Measurements from ENCODE around the gene MMP7. TPM values are rescaled to one million over a fixed set of nuclear protein-coding genes. Genes with fewer than 3 reads are reported as not detected.

MMP7 gene
- total and polyA plus RNA-seq, 7 experiments from 2014 or later: not detected

DNA sequence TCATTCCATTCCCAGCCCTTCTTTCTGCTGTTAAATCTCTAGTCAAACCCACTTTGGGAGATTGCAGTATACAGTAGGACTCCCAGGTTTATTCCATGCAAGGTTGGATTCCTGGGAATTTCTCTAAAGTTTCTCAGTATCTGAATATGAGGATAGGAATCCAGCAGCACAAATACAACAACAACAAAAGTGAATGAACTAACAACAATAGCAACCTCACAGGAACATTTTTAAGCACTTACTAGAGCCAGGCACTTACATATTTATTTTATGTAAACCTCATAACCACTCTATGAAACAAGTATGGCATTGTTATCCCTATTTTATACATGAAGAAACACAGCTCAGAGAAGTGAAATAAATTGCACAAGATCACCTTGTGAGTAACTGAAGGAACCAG, 1.9 kb downstream of the MMP7 start:
- POLR2A ChIA-PET: no interaction called here
- no peak for DNase-seq
- H3K9me3 Mint-ChIP-seq: no peaks in the 10 kb centered on the region
- CTCF ChIA-PET: no interaction called here
- no peaks in the 10 kb centered on the region for H3K36me3 Mint-ChIP-seq
- H3K27me3 Mint-ChIP-seq: peaks cover 0 to 4% (median 0%) of the 10 kb centered on the region in 5 donors
- Histone ChIP-seq H3K9me3 (ENCODE audit: control insufficient read depth in 2 of 3, low read length in 3 of 3) (no peaks in the 10 kb centered on the region), H3K4me1 (ENCODE audit: control insufficient read depth in 2 of 2, insufficient read depth in 2 of 2, low read length in 2 of 2) (no peaks in the 10 kb centered on the region), H3K27ac (ENCODE audit: low read depth, low read length) (no peak overlapping the region), H3K36me3 (ENCODE audit: control insufficient read depth in 2 of 3, insufficient read depth in 3 of 3, low read length in 3 of 3) (no peaks in the 10 kb centered on the region), H3K27me3 (ENCODE audit: control insufficient read depth in 2 of 2, insufficient read depth in 2 of 2, low read length in 2 of 2) (no peaks in the 10 kb centered on the region), H3K4me3 (ENCODE audit: low read length) (no peak overlapping the region)
- H3K4me3 Mint-ChIP-seq: no peak overlapping the region
- intact Hi-C loops (cut with micrococcal nuclease): no loop called here
- no peak overlapping the region for H3K27ac Mint-ChIP-seq
- ATAC-seq: no peak
- peaks cover 0 to 5% (median 0%) of the 10 kb centered on the region in 7 donors for H3K4me1 Mint-ChIP-seq

DNA sequence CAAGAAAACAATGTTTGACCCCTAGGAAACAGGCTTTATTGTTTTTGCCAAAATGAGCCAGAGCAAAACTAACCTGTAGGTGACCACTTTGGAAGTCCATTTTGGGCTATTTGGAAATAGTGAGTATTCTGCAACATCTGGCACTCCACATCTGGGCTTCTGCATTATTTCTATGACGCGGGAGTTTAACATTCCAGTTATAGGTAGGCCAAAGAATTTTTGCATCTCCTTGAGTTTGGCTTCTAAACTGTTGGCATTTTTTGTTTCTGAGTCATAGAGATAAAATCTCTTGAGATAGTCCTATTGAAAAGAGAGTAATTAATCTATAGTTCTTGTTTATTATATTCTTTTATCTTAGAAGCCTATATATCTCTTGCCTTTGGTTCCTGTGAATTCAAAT, 2.9 kb downstream of the MMP7 start:
- Histone ChIP-seq H3K36me3 (ENCODE audit: control insufficient read depth in 2 of 3, insufficient read depth in 3 of 3, low read length in 3 of 3) (no peaks in the 10 kb centered on the region), H3K27me3 (ENCODE audit: control insufficient read depth in 2 of 2, insufficient read depth in 2 of 2, low read length in 2 of 2) (no peaks in the 10 kb centered on the region), H3K9me3 (ENCODE audit: control insufficient read depth in 2 of 3, low read length in 3 of 3) (no peaks in the 10 kb centered on the region), H3K4me1 (ENCODE audit: control insufficient read depth in 2 of 2, insufficient read depth in 2 of 2, low read length in 2 of 2) (no peaks in the 10 kb centered on the region), H3K4me3 (ENCODE audit: low read length) (no peak overlapping the region), H3K27ac (ENCODE audit: low read depth, low read length) (no peak overlapping the region)
- no peak for DNase-seq
- no peak overlapping the region for H3K4me3 Mint-ChIP-seq
- H3K4me1 Mint-ChIP-seq: peaks cover 0 to 6% (median 0%) of the 10 kb centered on the region in 7 donors
- CTCF ChIA-PET: no interaction called here
- POLR2A ChIA-PET: no interaction called here
- no peaks in the 10 kb centered on the region for H3K9me3 Mint-ChIP-seq
- peaks cover 0 to 6% (median under 1%) of the 10 kb centered on the region in 5 donors for H3K27me3 Mint-ChIP-seq
- intact Hi-C loops (cut with micrococcal nuclease): no loop called here
- H3K27ac Mint-ChIP-seq: no peak overlapping the region
- ATAC-seq: no peak
- no peaks in the 10 kb centered on the region for H3K36me3 Mint-ChIP-seq

DNA sequence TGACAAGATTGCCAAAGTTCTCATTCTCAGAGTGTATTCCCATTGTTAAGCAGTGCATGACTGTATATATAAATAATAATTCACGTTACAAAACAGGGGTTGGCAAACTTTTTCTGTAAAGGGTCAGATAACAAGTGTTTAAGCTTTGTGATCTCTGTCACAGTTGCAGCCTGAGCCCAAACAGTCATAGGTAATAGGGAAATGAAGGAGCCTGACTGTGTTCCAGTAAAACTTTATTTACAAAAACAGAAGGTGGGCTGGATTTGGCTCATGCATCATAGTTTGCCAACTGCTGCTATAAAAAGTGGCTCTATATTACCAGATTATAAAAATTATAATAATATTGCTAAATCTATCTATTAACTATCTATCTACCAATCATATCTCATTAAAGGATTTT, 3.5 kb downstream of the MMP7 start:
- intact Hi-C loops (cut with micrococcal nuclease): no loop called here
- CTCF ChIA-PET: no interaction called here
- no peaks in the 10 kb centered on the region for H3K27me3 ChIP-seq (ENCODE audit: control insufficient read depth in 2 of 2, insufficient read depth in 2 of 2, low read length in 2 of 2)
- H3K4me1 Mint-ChIP-seq: peaks cover 0 to 11% (median 0%) of the 10 kb centered on the region in 7 donors
- no peak for DNase-seq
- H3K36me3 Mint-ChIP-seq: no peaks in the 10 kb centered on the region
- H3K9me3 ChIP-seq (ENCODE audit: control insufficient read depth in 2 of 3, low read length in 3 of 3): no peaks in the 10 kb centered on the region
- no peaks in the 10 kb centered on the region for H3K9me3 Mint-ChIP-seq
- POLR2A ChIA-PET: no interaction called here
- no peaks in the 10 kb centered on the region for H3K4me1 ChIP-seq (ENCODE audit: control insufficient read depth in 2 of 2, insufficient read depth in 2 of 2, low read length in 2 of 2)
- no peaks in the 10 kb centered on the region for H3K36me3 ChIP-seq (ENCODE audit: control insufficient read depth in 2 of 3, insufficient read depth in 3 of 3, low read length in 3 of 3)
- no peak overlapping the region for H3K4me3 Mint-ChIP-seq
- no peak overlapping the region for H3K4me3 ChIP-seq (ENCODE audit: low read length)
- H3K27ac ChIP-seq (ENCODE audit: low read depth, low read length): no peak overlapping the region
- no peak overlapping the region for H3K27ac Mint-ChIP-seq
- no peak for ATAC-seq
- H3K27me3 Mint-ChIP-seq: peaks cover 0 to 12% (median 7%) of the 10 kb centered on the region in 5 donors

- CTCF ChIA-PET: no interaction called here
- H3K4me3 ChIP-seq (ENCODE audit: low read length): no peak overlapping the region
- no peaks in the 10 kb centered on the region for H3K27me3 ChIP-seq (ENCODE audit: control insufficient read depth in 2 of 2, insufficient read depth in 2 of 2, low read length in 2 of 2)
- H3K9me3 ChIP-seq (ENCODE audit: control insufficient read depth in 2 of 3, low read length in 3 of 3): no peaks in the 10 kb centered on the region
- POLR2A ChIA-PET: interaction anchor here (0.5 kb wide), 1 partner anchor 127 kb away, joined by 3 read pairs; no protein-coding TSS in a partner anchor
- intact Hi-C loops (cut with micrococcal nuclease): no loop called here
- no peaks in the 10 kb centered on the region for H3K36me3 ChIP-seq (ENCODE audit: control insufficient read depth in 2 of 3, insufficient read depth in 3 of 3, low read length in 3 of 3)
- Mint-ChIP-seq H3K4me3 (no peak overlapping the region), H3K27me3 (peaks cover 5 to 25% (median 23%) of the 10 kb centered on the region in 5 donors), H3K27ac (no peak overlapping the region), H3K36me3 (peaks cover 0 to 3% (median 0%) of the 10 kb centered on the region in 5 donors), H3K4me1 (peaks cover 0 to 7% (median 0%) of the 10 kb centered on the region in 7 donors), H3K9me3 (no peaks in the 10 kb centered on the region)
- H3K4me1 ChIP-seq (ENCODE audit: control insufficient read depth in 2 of 2, insufficient read depth in 2 of 2, low read length in 2 of 2): no peaks in the 10 kb centered on the region
- DNase-seq: no peak
- no peak overlapping the region for H3K27ac ChIP-seq (ENCODE audit: low read depth, low read length)
- ATAC-seq: no peak
Measured at GRCh38 chr11:102523887-102524286, 6.7 kb downstream of the MMP7 start.

- Mint-ChIP-seq H3K27me3 (peaks cover 5 to 25% (median 23%) of the 10 kb centered on the region in 5 donors), H3K4me1 (peaks cover 0 to 7% (median 0%) of the 10 kb centered on the region in 7 donors), H3K36me3 (peaks cover 0 to 3% (median 0%) of the 10 kb centered on the region in 5 donors), H3K4me3 (no peak overlapping the region), H3K9me3 (no peaks in the 10 kb centered on the region), H3K27ac (no peak overlapping the region)
- Histone ChIP-seq H3K4me1 (ENCODE audit: control insufficient read depth in 2 of 2, insufficient read depth in 2 of 2, low read length in 2 of 2) (no peaks in the 10 kb centered on the region), H3K9me3 (ENCODE audit: control insufficient read depth in 2 of 3, low read length in 3 of 3) (no peaks in the 10 kb centered on the region), H3K27ac (ENCODE audit: low read depth, low read length) (no peak overlapping the region), H3K27me3 (ENCODE audit: control insufficient read depth in 2 of 2, insufficient read depth in 2 of 2, low read length in 2 of 2) (no peaks in the 10 kb centered on the region), H3K36me3 (ENCODE audit: control insufficient read depth in 2 of 3, insufficient read depth in 3 of 3, low read length in 3 of 3) (no peaks in the 10 kb centered on the region), H3K4me3 (ENCODE audit: low read length) (no peak overlapping the region)
- intact Hi-C loops (cut with micrococcal nuclease): no loop called here
- ChIA-PET POLR2A (no interaction called here), CTCF (no interaction called here)
- ATAC-seq (no peak), DNase-seq (no peak)
Measured at GRCh38 chr11:102523189-102523570, 7.4 kb downstream of the MMP7 start.

GRCh38 chr11:102522312-102523188, 8.0 kb downstream of the MMP7 start:
- CTCF ChIA-PET: no interaction called here
- POLR2A ChIA-PET: no interaction called here
- Mint-ChIP-seq H3K36me3 (peaks cover 0 to 3% (median 0%) of the 10 kb centered on the region in 5 donors), H3K27ac (no peak overlapping the region), H3K4me3 (no peak overlapping the region), H3K27me3 (peaks cover 5 to 25% (median 23%) of the 10 kb centered on the region in 5 donors), H3K4me1 (peaks cover 0 to 7% (median 0%) of the 10 kb centered on the region in 7 donors), H3K9me3 (no peaks in the 10 kb centered on the region)
- no peak overlapping the region for H3K27ac ChIP-seq (ENCODE audit: low read depth, low read length)
- H3K9me3 ChIP-seq (ENCODE audit: control insufficient read depth in 2 of 3, low read length in 3 of 3): no peaks in the 10 kb centered on the region
- H3K4me3 ChIP-seq (ENCODE audit: low read length): no peak overlapping the region
- H3K36me3 ChIP-seq (ENCODE audit: control insufficient read depth in 2 of 3, insufficient read depth in 3 of 3, low read length in 3 of 3): no peaks in the 10 kb centered on the region
- intact Hi-C loops (cut with micrococcal nuclease): no loop called here
- no peak for DNase-seq
- H3K4me1 ChIP-seq (ENCODE audit: control insufficient read depth in 2 of 2, insufficient read depth in 2 of 2, low read length in 2 of 2): no peaks in the 10 kb centered on the region
- no peaks in the 10 kb centered on the region for H3K27me3 ChIP-seq (ENCODE audit: control insufficient read depth in 2 of 2, insufficient read depth in 2 of 2, low read length in 2 of 2)
- no peak for ATAC-seq

DNA sequence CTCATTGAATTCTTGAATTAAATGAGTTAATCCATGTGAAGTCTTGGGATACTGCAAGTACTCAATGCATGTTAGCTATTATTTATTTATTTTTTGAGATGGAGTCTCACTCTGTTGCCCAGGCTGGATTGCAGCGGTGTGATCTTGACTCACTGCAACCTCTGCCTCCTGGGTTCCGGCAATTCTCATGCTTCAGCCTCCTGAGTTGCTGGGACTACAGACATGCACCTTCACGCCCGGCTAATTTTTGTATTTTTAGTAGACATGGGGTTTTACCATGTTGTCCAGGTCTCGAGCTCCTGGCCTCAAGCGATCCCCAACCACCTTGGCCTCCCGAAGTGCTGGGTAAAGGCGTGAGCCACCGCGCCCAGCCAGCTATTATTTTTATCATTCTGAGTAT, 9.4 kb downstream of the MMP7 start:
- POLR2A ChIA-PET: interaction anchor here (0.6 kb wide), 1 partner anchor 225 kb away, joined by 3 read pairs; no protein-coding TSS in a partner anchor
- intact Hi-C loops (cut with micrococcal nuclease): no loop called here
- H3K9me3 Mint-ChIP-seq: no peaks in the 10 kb centered on the region
- Histone ChIP-seq H3K36me3 (ENCODE audit: control insufficient read depth in 2 of 3, insufficient read depth in 3 of 3, low read length in 3 of 3) (no peaks in the 10 kb centered on the region), H3K4me1 (ENCODE audit: control insufficient read depth in 2 of 2, insufficient read depth in 2 of 2, low read length in 2 of 2) (no peaks in the 10 kb centered on the region), H3K27me3 (ENCODE audit: control insufficient read depth in 2 of 2, insufficient read depth in 2 of 2, low read length in 2 of 2) (no peaks in the 10 kb centered on the region), H3K4me3 (ENCODE audit: low read length) (no peak overlapping the region), H3K9me3 (ENCODE audit: control insufficient read depth in 2 of 3, low read length in 3 of 3) (no peaks in the 10 kb centered on the region), H3K27ac (ENCODE audit: low read depth, low read length) (no peak overlapping the region)
- H3K36me3 Mint-ChIP-seq: peaks cover 0 to 3% (median 0%) of the 10 kb centered on the region in 5 donors
- CTCF ChIA-PET: no interaction called here
- H3K4me1 Mint-ChIP-seq: peaks cover 0 to 7% (median 0%) of the 10 kb centered on the region in 7 donors
- no peak overlapping the region for H3K27ac Mint-ChIP-seq
- peaks cover 5 to 25% (median 23%) of the 10 kb centered on the region in 5 donors for H3K27me3 Mint-ChIP-seq
- no peak for ATAC-seq
- H3K4me3 Mint-ChIP-seq: no peak overlapping the region
- DNase-seq: no peak
